ENCODE measurements around the gene CDK18.

- TF ChIP-seq CTCF (IDR thresholded peaks at IDR 0.05) (no peak), POLR2AphosphoS5 (IDR thresholded peaks at IDR 0.05) (no peak)
These were observed 42.1 kb downstream of the CDK18 start for GRCh38 chr1:205546541-205546940.
